ENCODE data around the gene KDM2B.
"Not testable (repeated sequence)": the region's sequence is repeated elsewhere in the genome, so short reads cannot be mapped to it uniquely, and the experiment has no call there.

Gene KDM2B

DNA sequence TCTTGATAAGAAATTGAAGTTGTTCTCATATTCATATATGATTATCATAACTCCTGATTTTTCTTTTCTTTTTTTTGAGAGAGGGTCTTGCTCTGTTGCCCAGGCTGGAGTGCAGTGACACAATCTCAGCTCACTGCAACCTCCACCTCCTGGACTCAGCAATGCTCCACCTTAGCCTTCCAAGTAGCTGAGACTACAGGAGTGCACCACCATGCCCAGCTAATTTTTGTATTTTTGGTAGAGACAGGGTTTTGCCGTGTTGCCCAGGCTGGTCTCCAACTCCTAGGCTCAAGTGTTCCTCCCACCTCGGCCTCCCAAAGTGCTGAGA lies 2.5 kb upstream of the KDM2B start:
- not testable (repeated sequence) for DNase-seq (ENCODE audit: low spot score)

DNA sequence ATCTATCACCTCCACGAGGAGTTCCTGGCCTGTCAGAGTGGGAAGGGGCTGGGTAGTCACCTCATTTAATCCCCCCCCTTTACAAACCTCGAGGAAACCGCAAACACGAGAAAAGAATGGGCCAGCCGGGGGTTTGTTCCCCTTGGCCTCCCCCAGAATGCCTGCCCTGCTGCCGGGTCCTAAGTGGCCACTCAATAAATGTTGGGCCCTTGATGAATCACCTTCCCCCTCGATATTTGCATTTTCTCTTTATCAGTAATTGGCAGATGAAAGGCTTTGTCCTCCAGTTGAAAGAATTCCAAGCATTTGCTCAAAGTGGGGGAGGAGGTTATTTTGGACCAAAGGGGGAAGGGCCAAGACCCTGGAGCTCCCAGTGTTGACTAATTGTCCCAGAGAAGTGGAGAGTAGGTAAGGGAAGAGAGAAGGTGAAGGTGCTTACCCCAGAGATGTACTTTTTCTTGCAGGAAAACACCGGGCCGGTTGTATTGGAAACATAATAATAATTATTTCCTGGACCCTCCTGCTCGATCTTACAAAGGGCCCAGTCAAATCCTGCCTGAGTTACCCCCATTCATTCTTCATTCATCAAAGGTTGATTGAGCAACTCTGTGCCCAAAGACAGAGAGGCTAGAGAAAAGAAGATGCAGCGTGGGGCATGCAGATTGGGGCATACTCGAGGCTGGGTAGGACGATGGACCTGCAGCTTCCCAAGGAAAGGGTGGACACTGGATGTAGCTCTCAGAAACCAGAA lies 1.9 kb upstream of the KDM2B start:
- DNase-seq (ENCODE audit: low spot score) = no peak

DNA sequence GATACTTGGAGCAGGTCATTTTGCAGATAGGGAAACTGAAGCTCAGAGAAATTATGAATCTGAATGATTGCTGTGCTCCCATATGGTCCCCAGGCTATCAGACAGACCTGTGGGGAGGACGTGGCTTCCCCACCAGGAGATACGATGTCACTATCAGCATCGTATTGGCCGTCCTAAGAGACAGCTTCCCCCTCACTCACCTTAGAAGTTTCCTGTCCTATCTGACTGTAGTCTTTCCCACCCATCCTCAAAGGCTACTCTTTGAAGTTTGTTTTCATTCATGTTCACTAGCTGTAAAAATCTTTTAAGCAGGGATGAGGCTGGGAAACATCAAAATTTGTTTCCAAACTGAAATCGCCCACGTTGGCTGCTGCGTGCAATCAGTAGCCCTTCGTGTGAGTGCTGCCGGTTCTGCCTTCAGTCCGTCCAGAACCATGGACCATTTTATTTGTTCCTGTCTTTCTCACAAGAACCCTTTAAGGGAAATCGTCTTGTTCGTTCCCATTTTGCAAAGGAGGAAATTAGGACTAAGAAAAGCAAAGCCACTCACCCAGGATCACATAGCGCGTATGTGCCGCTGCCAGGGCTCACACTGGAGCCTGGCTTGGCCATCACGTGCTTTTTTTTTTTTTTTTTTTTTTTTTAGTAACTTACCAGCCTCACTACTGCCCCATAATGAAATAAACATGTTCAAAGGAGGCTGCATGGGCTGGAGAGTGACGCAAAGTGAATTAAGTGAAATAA lies 1.0 kb upstream of the KDM2B start:
- no peak for DNase-seq (ENCODE audit: low spot score)

DNA sequence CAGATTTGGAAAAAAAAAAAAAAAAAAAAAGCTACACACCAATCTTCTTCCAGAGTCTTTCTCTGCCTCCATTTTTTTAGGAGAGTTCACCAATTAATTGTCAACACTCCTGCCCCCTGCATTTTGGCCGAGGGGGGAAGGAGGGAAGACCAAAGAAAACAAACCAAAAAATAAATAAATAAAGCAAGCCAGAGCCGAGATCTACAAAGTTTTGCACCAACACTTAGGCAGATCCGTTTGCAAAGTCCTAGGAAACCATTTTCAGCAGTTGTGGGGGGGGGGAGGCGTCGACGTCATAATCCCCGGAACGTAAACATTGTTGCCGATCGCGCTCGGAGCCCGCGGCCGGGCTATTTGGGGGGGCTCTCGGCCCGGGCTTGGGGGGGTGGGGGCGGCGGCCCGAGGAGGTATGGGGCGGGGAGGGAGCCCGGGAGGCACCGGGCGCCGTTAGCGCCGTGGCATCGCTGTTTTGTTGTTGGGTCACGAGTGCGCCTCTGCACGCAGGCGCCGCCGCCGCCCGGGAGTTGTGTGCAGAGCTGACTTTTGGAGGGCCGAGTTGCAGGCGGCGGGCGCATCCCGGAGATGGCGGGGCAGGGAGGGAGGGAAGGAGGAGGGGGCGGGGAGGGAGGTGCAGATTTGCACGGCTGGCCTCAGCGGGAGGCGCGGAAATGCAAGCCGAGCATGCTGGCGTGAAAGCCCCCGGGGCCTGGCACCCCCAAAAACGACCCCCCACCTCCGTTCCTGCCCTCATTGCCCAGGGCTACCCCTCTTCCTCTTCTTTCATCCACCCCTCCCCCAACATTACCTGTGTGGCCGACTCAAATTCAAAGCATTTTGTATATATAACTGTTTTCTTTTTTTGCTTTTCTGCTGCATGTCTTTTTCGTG lies 598 bp downstream of the KDM2B start:
- DNase-seq (ENCODE audit: low spot score) = peak; percentile 68

DNA sequence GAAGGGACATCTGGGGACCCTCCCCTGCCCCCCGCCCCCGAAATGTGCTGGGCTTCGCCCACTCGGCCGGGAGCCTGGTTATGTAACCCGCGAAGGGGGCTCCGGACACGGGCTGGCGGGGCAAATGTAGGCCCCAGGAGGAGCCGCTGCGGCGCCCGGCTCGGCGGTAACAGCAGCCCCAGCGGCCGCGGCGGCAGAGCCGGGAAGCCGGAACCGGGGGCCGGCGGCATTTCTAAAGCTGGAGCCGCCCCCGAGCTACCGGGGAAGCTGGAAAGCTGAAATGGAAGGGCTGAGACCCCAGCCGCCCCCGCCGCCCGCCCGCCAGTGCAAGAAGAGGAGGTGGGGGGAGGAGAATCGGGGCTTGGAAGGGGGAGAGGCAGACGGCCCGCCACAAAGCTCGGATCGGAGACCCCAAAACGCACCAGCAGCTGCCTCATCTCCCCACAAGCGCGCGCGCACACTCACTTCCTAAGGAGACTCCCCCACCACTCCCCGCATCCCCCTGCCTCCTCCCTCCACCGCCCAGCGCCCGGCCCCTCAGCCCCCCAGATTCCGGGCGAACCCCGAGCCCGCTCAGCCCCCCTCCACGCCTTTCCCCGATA lies 1.5 kb downstream of the KDM2B start:
- no peak for DNase-seq (ENCODE audit: low spot score)

DNA sequence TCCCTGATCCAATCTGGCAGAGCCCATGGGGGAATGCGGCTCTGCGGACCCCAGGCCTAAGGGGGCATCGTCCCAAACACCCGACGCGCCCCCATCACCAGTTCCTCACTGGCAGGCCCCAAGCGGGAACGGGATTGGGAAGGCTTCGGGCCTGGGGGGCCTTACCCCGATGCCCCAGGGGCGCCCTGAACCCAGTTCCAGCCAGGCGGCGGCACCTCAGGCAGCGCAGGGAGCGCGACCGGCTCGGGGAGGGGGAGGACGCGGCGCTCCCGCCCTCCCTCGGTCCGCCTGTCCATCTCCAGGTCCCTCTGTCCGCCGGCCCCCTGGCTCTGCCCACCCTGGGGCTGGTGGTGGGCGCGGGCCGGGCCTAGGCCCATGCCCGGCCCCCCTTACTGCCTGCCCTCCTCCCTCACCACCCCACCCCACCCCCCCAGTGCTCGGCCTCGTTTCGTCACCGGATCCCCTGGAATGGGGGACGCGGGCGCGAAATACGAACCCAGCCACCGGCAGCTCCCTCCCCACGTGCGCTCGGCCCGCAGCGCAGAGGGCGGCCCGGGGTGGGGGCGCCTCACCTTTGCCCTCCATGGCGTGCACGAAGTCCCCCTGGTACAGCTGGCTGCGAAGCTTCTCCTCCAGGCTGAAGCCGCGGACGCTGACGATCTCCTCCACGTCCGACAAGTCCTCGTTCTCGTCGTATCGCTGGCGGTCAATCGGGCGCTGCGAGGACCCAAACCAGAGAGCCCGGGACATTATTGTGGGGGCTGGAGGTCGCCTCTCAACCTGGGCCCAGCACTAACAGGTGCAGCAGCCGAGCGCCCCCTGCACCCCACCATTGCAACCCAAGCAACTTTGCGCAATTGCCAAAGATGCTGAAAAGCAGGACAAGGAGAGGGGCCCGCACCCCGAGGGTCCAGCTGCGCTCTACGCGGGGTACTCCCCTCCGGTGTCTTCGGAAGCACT lies 2.3 kb downstream of the KDM2B start:
- no peak for DNase-seq (ENCODE audit: low spot score)

DNA sequence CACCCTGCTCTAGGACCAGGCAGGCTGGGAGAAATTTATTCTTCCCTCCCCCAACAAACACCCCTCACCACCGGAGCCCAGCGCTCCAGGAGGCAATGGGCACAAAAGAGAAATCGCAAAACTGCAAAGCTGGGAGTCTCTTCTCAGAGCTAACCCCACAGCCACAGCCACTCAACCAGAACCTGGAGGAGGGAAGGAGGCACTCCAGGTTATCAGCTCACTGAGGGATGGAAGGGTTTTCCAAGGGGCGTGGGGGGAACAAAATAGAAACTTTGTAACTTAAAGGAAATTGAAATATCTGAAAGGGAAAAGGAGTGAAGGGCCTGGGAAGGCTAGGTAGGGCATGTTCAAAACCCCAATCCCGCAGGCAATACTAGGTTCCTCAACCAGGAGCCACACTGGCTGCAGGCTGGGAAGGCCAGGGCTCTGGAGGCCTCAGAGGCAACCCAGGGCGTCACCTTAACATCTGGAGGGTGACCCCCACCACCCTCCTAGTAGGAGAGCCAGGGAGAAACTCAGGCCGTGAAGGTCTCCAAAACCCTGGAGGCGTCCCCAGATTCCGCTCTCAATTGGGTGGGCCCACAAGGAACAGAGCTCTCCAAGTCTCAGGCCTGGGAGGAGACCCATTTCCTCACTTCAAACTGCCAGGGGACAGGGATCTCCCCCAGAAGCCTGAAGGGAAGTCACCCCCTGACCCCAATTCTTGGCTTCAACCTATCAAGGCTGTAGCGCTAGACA lies 3.2 kb downstream of the KDM2B start:
- no peak for DNase-seq (ENCODE audit: low spot score)

DNA sequence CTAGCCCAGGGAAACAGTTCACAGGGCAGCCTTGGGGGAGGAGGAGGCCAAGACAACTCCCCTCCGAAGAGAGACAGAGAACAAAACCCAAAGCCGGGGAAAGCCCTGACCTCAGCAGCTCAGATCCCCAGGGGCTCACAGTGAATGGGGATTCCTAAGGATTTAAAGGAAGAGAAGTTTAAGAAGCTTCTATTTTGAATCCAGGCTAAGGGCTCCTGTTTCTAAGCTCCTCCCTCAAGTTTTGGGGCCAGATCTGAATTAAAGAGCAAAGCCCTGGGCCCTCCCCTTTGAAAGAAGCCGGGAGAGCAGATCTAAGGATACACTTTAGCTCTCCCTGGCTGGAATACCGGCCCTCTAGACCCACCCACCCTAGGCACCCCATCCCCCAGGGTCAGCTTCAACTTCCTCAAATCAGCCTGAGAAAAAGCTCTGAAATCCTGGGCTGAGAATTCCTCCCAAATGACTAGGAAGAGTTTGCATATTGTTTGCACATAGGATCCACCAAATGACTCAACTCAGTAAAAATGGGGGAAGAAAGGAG lies 3.9 kb downstream of the KDM2B start:
- no peak for DNase-seq (ENCODE audit: low spot score)

DNA sequence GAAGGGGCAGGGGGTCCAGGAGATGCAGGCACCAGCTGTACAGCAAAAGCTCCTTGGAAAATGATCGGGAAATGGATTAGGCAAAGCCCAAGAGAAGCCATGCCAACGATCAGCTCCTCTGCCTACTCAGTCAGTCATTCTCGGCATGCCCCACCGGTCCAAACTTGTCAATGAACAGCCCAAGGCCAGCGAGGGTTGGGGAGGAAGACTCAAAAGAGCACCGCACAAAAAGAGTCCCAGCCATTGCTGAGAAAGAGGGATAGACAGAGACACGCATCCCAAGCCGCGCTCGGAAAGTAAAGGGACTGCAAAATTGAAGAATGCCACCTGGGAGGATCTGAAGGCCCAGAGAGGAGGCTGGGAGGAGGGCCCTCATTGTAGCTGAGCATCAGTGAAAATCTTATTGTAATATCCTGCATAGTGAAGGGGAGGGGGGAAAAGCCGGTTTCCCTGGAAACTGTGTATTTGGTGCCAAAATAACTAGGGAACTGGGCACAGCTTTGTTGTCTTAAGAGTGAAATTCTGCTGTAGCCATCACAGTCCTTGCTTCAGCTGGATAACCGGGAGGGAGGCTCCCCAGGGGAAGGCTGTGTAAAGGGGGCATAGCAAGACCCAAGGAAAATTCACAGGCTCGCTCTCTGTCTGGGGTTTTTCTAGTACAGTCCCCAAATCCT lies 4.7 kb downstream of the KDM2B start:
- DNase-seq (ENCODE audit: low spot score) = no peak

DNA sequence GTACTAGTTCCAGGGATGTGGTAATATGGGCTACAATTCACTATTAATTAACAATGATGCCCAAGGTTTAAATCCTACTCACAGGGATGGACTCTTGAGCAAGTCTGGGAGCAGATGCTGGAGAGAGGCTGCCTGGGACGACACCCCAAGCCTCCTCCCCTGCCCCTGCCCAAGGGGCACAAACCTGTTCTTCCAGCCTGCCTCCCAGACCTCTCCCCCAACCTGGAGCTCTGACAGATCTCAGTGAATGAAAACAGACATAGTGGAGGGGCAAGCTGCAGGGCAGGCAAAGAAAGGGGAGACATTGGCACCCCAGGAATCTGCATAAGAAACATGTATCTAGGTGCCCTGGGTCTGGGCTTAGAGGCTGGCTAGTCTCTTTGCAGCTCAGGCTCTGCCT lies 5.8 kb downstream of the KDM2B start:
- DNase-seq (ENCODE audit: low spot score) = no peak

DNA sequence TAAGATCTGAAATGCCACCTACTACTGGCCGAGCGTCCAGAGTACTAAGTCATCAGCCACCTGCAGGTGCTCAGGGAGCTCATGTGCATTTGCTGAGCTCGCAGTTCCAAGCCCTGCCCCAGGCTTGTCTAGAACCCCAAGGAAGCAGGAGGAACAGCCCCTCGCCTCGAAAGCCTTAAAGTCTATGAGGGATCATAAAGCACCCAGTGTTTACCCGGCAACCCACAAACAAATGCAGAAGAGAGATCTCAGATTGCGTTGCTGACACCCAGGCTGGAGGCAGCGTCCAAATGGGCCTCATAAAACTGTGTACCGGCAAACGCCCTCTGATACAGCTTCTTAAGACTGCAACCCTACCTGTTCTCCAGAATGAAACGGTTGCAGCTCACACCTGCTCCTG lies 6.8 kb downstream of the KDM2B start:
- no peak for DNase-seq (ENCODE audit: low spot score)

DNA sequence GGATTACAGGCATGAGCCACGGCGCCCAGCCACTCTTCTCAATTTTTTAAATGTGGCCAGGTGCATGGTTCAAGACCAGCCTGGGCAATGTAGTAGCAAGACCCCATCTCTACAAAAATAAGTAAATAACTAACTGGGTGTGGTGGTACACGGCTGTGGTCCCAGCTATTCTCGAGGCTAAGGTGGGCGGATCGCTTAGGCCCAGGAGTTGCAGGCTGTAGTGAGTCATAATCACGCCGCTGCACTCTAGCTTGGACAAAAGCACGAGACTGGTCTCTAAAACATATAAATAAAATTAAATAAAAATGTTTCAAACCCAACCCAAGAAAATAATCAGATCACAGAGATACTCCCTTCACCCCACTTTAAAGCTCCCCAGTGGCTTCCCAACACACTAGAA lies 8.9 kb downstream of the KDM2B start:
- no peak for DNase-seq (ENCODE audit: low spot score)

DNA sequence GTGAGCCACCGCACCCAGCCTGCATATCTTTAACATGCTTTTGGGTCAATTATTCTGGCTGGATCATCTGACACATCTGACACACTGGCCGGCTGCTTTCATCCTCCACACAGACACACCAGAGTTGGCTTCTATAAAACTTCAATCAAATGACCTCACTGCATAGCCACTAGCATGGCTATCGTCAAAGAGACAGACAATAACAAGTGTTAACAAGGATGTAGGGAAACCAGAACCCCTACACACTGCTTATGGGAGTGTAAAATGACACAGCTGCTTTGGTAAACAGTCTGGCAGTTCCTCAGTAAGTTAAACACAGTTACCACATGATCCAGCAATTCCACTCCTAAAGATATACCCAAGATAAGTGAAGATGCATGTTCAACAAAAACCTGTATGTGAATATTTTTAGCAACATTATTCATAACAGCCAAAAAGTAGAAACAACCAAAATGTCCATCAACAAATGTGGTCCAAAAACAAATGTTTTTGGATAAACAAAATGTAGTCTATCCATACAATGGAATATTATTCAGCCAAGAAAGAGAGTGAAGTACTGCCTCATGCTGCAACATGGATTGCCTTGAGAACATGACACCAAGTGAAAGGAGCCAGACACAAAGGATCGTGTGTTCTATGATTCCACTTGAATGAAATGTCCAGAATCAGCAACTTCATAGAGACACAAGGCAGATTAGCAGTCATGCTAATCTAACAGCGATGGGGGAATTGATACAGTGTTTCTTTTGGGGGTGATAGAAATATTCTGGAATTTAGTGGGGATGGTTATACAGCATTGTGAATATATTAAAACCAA lies 10.1 kb downstream of the KDM2B start:
- no peak for DNase-seq (ENCODE audit: low spot score)

DNA sequence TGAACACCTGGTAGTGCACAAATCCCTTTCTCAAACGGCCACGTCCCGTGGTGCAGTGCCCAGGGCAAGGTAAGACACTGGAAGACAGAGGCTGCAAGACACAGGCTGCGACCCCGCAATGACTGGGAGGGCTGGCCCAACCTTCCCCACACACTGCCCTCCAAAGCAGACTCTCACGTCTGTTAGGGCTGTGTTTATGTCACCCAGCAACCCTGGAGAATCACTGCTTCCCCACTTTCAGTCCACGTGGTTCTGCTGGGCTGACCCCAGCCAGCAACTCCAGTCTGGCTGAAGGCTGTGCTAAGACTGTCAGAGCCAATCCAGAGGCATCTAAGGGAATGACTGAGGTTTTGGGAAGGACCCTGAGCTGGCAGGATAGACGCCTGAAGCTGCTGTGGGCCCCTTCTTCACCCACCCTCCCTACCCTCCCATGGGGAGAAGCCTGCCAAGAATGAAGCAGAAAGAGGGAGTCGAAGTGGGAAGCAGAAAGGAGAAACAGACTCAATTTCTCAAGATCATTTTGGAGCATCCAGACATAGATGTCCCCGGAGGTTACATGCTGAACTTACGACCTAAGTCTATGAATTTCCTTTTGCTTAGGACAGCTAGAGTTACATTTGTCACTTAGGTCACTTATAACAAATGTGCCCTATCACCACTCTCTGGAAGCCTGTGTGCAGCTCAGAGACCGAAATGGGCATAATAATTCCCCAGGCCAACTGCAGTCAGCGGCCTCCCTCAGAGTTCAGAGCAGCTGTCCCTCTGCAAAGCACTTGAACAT lies 11.7 kb downstream of the KDM2B start:
- no peak for DNase-seq (ENCODE audit: low spot score)

DNA sequence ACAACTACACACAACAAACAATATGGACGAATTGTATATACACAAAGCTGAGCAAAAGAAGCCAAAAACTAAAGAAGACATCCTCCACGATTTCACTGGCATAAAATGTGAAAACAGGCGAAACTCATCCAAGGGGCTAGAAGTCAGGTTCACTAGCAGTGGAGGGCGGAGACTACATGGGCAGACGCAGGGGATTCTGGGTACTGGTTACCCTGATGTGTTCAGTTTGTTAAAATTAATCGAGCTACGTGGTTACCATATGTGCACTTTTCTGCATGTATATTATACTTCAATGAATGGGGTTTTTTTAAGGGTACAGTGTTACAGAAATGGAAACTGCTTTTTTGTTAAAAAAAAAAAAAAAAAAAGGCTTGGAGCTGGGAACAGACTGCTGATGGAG lies 12.3 kb downstream of the KDM2B start:
- no peak for DNase-seq (ENCODE audit: low spot score)

DNA sequence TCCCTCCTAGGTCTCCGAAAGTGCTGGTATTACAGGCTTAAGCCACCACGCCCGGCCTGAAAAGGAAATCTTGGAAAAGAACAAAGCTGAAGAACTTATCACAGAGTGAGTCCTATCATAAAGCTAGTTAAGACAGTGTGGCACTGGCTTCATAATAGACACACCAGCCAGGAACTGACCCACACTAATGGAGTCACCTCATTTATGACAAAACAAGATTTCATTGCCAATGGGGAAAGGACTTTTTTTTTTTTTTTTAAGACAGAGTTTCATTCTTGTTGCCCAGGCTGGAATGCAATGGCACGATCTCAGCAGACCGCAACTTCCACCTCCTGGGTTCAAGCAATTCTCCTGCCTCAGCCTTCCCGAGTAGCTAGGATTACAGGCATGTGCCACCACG lies 15.7 kb downstream of the KDM2B start:
- no peak for DNase-seq (ENCODE audit: low spot score)

DNA sequence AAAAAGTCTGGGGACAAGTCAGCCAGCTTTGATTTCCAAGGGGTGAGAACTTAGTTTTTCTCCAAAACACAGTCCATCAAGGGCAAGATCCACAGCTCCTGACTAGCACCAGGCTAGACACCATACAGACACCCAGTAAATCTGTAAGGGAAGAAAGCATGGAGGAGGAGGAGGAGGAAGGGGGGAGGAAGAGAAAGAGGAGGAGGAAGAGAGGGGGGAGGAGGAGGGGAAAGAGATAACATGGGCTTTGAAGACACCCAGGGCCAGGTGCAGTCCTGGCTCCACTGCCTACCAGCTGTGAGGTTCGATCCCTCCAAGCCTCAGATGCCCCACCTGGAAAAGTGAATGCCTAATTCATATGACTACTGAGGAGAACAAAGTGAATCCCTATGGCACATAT lies 18.3 kb downstream of the KDM2B start:
- no peak for DNase-seq (ENCODE audit: low spot score)

DNA sequence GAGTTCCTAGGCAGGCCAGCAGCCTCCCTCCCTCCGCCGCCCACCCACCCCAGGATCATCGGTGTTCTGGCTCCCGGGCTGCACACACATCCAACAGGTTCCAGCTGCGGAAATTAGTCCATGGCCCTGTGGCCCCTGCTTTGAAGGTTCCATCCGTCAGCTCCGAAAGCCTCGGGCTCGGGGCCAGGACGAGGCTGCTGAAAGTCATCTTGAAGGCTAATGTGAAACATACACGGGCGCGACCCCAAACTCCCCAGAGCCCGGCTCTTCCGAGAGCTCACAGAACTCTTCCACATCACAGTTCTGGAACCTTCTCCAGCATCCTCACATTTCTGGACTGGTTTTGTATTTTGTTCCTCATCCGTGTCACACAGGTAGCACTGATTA lies 19.8 kb downstream of the KDM2B start:
- no peak for DNase-seq (ENCODE audit: low spot score)

Data from activated CD4-positive, alpha-beta T cell treated with anti-CD3 and anti-CD28 coated beads, Interleukin-2, Interleukin-4, amounts not matched to agents 100 ng/mL and 50 ng/mL, durations not matched to agents 16 hours and 8 hours (primary cell).